ENCODE results near the gene MEST.
A peak's percentile ranks its signal among the peaks of the same experiment; 100 is the strongest.
"Not testable (repeated sequence)": the region's sequence is repeated elsewhere in the genome, so short reads cannot be mapped to it uniquely, and the experiment has no call there.

The MEST gene

DNA sequence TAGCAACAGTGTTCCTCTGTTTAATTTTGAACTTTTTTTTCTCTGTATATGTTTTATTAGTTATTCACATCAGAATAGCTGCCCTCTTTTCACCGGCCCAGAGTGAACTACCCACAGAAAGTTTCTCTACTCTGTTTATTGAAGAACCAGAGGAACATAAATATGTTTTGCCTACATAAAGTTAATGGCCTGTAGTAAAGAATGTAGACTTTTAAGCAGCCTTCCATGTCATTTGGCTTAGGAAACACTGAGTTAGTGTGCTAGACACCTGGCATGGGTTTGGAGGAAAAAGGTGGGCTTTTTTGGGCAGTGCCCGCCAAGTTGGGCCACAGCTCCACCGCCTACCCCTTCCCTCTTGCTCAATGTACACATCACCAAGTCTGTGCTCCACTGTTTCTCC lies 8.9 kb upstream of the MEST start:
- no peak for DNase-seq (ENCODE audit: low read depth in 3 of 3, low spot score in 1 of 3)

DNA sequence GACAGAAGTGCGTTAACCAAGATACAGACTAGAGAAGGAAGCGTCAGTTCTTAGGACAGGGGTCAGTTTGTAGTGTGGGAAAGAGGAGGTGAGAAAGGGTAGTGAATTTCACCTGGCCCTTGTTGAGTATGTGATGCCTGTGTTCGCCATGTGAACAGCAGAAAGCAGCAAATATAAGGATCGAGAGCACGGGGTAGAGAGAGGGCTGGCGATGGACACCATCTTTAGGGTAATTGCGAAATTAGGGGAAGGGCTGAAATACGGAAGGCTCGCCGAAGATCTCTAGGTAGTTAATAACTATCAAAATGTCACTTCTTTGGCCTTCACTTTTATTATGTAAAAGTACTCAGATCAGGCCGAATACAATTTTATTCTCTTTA lies 6.2 kb upstream of the MEST start:
- DNase-seq (ENCODE audit: low read depth in 3 of 3, low spot score in 1 of 3), result no peak

DNA sequence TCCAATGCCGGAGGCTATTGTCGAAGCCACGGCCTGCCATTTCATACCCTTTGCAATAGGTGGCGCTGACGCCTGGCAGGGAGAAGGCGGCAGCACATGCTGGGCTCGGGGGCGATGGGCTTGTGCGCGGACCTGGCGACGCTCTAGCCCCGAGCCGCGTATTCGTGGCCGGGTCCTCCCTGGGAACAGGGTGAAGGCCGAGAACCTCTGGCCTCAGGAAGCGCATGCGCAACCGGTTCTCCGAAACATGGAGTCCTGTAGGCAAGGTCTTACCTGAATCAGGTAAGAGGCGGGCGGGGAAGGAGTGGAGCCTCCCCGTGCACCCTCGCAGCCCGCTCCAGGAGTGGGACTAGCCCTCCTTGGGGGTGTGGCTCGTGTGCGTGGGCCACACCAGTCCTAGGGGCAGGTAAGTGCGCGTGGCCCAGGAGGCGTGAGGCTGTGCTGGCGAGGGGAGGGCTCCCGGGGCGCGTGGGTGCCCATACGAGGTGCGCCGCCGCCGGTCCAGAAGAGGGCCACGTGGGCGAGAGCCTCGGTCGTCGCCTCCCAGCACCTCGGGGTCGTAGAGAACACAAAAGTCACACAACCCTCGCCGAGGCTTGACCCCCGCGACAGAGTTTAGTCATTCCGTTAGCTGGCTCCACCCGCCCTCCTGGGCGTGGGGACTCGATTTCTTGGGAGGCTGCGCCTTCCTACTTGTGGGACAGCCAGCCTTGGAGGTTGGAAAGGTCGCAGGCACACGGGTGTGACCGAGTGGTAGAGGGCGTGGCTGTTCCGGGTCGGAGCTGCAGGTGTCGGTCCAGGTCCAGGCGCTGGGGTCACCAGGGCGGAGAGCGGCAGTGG lies 5.6 kb upstream of the MEST start:
- DNase-seq (ENCODE audit: low read depth in 3 of 3, low spot score in 1 of 3), result peak in 2 of 3 donors; percentile 14 to 35

DNA sequence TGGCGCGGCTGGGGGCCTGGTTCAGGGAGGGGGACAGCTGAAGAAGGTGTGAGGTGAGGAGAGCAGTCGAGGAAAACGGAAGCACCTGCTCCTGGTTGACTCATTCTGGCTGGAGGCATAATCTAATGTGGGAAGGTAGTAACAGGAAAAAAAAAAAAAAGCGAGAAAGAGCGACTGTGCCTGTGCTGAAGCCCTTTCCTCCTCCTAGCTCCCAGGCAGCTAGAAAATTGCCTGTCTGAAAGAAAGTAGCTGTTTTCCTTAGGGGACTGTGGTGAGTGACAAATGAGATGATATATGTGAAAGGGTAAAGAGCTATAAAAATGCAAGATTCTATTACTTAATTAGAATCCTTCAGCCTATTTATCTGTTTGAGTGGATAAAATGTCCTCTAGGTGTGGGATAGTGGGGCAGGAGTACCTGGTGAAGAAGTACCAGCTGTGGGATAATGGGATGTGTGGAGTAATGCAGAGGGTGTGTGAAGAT lies 4.9 kb upstream of the MEST start:
- no peak for DNase-seq (ENCODE audit: low read depth in 3 of 3, low spot score in 1 of 3)

DNA sequence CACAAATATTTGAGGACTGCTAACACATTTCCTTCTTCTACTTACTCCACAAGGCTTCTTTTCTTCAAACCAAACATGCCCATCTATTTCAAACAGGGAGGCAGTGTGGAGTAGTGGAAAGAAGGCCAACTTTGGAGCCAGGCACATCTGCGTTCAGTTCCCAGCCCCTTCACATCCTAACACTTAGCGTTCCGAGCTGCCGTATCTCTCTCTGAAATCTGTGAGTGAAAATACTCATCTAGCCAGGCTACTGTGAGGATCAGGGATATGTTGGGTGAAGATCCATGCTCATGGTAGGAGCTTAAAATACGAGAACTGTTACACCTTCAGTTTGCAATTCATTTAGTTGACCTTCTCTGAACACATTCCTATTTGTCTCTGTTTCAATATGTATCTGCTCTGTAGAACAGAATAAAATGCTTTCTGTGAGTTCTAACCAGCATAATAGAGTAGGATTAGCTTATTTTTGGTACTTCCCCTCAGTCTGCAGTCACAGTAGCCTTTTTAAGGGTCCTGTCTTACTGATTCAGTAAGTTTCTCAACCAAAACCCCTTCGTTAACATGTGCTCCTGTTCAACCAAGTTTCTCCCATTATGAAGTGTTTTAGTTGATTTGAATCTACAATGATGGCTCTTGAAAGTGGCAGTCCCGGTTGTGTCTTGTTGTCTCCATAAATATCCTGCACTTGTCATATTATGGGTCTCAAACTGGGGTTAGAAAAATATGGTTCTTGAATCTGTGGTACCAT lies 3.3 kb upstream of the MEST start:
- no peak for DNase-seq (ENCODE audit: low read depth in 3 of 3, low spot score in 1 of 3)

DNA sequence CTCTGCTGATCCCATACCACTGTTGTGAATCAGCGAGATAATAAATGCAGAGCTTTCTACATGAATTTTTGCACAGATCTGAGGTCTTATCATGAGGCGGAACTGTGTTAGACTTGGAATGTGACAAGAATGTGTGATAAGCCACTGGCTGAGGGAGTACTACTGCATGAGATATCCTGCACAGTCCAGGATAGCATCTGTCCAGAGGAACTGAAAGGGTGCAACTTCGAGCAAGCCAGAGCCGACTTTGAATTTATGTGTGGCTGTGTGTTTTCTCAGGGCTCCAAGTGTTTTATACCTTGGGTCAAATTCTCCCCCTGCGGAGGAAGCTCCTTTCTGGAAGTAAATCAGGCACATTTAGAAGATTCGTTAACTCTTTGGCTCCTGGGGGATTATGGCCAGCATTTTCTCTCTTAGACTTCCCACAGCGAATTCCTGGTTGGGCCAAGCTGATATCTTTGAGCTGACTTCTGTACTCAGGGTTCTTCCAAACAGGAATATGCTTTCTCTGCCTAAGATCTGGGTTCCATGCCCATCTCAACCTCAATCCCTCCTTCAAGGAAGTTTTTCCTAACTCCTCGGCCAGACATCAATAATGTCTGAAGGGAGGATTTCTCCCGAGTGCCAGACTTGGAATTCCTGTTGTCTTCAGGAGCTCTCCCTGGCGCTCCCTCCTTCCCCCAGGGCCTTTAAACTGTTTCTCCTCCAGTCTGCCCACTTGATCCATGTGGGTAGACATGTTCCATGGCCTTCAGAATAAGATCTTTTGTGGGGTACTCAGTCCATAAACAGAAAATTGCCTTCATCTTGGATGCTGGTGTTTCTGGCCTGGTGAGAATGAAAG lies 2.5 kb upstream of the MEST start:
- no peak for DNase-seq (ENCODE audit: low read depth in 3 of 3, low spot score in 1 of 3)

DNA sequence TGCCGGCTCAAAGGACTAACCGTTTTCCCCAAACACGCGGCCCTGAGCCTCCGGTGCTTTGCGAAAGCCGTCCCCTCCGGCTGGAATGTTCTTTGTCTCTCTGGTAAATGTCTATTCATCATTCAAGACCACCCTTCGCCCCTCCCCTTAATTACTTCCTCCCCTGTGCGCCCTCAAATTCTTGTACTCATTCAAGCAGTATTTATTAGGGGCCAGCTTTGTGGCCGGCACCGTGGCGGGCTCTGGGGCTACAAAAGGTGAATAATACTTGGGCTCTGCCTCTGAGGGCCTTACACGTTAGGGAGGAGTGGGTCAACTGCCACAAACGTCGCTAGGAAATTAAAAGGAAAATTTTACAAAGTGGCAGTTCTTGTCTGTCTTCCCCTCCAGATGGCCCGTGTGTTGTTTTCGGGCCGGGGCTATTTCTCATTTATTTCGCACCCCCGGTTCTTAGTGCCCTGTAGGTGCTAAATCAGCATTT lies 1.5 kb upstream of the MEST start:
- DNase-seq (ENCODE audit: low read depth in 3 of 3, low spot score in 1 of 3), result no peak

DNA sequence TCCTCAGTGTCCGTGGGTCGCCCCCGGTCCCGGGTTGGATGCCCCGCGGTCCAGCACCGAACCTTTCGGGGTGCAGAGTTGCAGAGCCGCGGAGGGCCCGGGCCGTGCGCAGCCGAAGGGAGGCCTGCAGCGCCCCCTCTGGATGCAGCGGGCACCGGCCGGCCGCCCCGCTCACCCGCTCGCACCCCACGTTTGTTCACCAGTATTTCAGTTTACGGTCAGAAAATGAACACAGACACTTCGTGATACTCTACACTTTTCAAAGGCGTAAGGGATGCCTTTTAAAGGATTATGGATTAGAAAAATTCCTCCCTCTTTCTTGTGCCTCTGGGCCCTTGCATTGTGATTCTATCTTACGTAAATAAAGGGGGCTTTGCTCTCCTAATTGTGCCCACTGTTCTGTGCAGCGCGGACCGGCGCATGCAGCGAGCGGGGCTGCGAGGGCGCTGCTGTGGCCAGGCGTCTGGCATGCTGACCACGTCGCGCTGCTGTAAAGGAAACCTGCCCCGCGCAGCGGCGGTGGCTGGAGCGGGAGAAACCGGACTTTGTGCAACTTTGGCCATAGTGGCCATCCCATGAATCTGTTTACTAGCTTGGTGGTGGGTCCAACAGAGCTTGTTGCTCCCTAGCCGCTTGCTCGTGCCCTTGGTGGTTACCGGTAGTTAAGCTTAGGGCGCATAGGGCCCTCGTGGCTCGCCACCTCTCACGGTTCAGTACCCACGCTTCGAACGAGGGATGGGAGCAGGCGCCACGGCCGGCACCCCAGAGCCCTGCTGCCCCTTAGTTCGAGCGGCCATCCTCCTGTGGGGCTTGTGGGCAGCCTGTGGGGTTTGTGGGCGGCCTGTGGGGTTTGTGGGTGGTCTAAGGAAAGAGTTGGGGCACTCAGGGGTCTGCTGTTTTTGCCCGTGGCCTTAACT lies 739 bp upstream of the MEST start:
- DNase-seq (ENCODE audit: low read depth in 3 of 3, low spot score in 1 of 3), result no peak

DNA sequence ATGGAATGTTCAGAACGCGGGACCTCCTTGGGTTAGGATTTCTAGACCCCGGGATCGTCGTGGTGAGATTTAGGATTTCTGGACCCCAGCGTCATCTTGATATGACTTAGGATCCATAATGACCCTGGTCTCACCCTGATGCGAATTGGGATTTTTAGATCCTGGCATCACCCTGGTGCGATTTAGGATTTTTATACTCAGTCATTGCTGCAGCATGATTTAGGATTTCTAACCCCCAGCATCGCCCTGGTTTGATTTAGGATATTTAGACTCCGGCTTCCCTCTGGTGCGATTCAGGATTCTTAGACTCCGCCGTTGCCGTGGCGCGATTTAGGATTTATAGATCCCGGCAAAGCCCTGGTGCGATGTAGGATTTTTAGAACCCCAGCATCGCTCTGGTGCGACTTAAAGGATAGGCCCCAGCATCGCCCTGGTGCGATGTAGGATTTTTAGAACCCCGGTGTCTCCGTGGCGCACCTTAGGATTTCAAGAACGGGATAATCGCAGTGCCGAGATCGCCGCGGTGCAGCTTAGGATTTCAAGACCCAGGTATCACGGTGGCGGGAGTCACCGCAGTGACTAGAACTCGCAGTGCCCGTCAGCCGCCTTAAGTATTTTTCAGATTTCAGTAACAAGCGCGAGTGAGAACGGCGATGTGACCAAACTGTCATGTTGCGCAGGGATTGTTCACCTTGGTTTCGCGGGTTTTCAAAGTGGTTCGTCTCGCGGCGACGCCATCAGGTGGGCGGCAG lies 814 bp downstream of the MEST start:
- no peak for DNase-seq (ENCODE audit: low read depth in 3 of 3, low spot score in 1 of 3)

DNA sequence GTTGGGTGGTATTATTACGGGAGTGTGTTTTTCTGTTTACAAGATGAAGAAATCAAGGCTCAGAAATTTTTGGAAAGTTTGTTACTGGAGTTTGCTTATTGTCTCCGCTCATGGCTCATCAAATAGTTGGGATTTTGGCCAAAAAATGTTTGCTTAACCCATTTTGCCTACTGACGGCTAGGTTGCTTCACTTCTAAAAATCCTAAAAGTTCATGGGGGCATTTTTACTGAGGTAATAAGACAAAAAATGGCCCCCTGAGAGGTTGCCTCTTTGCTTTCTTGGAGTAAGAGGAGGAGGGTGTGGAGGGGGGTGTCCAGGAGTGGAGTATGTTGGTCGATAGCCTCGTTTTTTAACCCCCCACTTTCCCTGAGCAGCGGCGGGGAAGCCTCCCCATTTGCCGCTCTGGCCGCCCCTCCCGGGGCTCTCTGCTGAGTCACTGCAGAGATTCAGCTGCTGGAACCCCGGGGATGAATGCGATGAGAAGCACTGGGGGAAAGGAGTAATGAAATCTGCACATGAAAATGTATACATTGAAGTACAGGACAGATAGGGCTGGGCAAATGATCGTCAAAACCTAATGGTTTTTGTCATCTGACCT lies 1.5 kb downstream of the MEST start:
- no peak for DNase-seq (ENCODE audit: low read depth in 3 of 3, low spot score in 1 of 3)

DNA sequence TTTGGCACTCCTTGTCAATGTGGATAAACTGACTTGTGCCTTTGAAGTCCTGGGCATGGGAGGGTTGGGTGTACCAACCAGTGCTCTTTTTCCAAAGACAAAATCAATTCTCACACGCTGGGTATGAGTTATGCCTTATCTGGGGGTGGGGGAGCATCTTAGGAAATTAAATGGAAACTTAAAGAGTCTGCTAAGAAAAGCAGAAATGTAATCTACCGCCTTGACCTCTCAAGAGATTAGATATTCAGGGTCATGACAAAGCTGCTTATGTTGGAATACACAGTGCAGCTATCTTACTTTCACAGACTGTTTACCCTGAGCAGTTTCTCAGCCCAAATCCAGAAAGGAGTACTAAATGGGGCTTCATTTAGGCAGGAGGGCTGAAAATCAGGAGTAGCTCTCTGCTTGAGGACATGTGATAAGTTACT lies 2.6 kb downstream of the MEST start:
- no peak for DNase-seq (ENCODE audit: low read depth in 3 of 3, low spot score in 1 of 3)

DNA sequence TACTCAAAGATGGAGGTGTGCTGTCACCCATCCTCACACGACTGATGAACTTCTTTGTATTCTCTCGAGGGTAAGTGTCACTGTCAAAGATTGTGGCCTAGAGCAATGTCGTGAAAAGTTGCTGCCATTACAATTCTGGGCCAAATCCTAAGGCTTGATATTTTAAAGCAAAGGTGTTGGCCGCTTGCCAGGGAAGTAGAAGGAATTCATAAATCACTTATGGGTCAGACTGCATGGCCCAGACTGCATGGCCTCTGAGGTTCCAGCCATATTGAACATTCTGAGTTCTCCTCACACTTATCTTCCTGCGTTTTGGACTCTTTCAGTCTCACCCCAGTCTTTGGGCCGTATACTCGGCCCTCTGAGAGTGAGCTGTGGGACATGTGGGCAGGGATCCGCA lies 8.6 kb downstream of the MEST start:
- DNase-seq (ENCODE audit: low read depth in 3 of 3, low spot score in 1 of 3), result no peak

DNA sequence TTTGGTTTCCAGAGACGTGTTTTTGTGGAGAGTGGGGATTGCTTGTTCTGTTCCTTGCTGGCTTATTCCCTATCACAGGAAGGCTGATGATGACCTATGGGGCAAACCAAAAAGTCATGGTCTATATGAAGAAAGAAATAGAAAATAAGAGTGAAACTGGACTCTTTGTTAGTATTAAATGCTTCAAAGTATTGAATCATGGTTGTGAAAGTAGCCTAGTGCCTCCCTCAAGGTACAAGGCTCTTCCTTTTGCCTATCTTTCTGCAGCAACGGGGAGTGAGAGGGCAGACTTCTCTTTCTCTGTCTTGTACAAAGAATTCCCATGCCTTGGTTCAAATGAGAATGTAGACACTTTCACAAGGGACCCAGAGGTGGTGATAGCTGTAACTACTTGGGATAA lies 9.0 kb downstream of the MEST start:
- DNase-seq (ENCODE audit: low read depth in 3 of 3, low spot score in 1 of 3), result no peak

DNA sequence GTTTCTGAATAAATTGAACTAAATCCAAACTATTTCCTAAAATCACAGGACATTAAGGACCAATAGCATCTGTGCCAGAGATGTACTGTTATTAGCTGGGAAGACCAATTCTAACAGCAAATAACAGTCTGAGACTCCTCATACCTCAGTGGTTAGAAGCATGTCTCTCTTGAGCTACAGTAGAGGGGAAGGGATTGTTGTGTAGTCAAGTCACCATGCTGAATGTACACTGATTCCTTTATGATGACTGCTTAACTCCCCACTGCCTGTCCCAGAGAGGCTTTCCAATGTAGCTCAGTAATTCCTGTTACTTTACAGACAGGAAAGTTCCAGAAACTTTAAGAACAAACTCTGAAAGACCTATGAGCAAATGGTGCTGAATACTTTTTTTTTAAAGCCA lies 13.9 kb downstream of the MEST start:
- DNase-seq (ENCODE audit: low read depth in 3 of 3, low spot score in 1 of 3), result no peak

DNA sequence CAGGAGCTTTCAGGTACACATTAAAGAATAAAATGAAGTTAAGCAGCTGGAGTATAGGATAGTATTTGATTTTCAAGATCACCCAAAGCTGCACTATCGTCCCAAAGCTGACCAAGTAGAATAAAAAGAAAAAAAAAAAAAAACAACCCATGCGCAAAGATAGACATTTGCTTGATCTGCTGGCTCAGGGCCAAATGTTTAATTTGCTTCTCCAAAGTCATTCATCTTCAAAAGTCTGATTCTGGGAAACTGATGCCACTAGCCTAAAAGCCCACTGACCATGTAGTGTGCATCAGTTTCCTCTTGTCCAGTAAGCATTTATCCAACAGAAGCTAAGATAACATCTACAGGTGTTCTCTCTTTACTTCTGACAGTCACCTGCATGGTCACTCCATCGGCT lies 14.5 kb downstream of the MEST start:
- no peak for DNase-seq (ENCODE audit: low read depth in 3 of 3, low spot score in 1 of 3)

DNA sequence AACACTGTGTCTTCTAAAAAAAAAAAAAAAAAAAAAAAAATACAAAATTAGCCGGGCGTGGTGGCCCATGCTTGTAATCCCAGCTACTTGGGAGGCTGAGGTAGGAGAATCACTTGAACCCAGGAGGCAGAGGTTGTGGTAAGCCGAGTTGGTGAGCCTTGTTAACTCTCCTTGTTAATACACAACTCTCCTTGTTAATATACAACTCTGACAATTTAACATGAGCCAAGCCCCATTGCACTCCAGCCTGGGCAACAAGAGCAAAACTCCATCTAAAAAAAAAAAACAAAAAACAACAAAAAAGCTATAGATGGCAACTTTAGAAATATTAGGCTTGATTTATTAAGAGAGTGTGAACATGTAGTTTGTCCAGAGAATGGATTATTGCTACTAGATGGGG lies 20.2 kb downstream of the MEST start:
- not testable (repeated sequence) for DNase-seq (ENCODE audit: low read depth in 3 of 3, low spot score in 1 of 3)

DNA sequence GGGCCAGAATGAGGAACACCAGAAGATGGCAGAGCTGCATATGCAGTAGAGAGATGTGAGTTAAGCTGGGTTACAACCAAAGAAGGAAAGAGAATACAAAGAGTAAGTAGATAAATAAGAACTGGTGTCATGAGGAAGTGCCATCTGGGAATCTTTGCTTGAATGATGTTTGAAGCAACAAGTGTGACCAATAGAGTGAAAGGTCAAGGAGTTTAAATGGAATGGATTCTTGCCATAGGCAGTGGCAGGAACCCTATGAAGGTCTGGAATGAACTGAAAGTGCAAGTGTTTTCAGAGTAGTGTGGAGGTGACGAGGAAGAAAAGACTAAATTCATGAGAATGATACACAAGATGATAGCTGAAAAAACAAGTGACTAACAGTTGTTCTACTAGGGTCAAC lies 21.6 kb downstream of the MEST start:
- DNase-seq (ENCODE audit: low read depth in 3 of 3, low spot score in 1 of 3), result no peak

DNA sequence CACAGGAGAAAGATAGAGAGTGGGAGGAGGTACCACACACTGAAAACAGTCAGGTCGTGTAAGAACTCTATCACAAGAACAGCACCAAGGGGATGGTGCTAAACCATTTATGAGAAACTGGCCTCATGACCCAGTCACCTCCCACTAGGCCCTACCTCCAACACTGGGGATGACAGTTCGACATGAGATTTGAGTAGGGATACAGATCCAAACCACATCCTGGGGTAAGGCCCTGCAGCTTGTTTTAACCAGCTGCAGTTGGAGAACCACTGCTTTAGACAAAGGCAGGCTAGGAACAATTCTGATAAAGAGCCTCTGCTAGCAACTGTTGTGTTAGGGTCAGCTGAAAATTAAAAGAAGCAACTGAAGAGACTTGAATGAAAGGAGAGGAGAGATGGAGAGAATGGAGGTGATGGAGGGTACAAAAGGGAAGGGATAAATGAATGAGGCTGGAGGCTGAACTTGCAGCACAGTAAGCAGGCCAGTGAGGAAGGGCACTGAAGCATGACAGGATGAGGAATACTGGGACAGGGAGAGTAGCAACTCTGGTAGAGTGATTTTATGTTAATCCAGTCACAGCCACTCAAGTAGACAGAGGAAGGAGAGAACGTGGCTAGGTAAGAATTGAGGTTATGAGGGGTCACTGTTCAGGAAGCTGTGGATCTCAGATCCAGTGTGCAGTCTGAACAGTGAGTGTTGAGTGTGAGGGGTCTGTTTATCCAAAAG lies 23.6 kb downstream of the MEST start:
- DNase-seq (ENCODE audit: low read depth in 3 of 3, low spot score in 1 of 3), result no peak
